Measurements from ENCODE around the gene MZT2A. TPM values are rescaled to one million over a fixed set of nuclear protein-coding genes. Genes with fewer than 3 reads are reported as not detected.
"Not testable (repeated sequence)": the region's sequence is repeated elsewhere in the genome, so short reads cannot be mapped to it uniquely, and the experiment has no call there.

Gene MZT2A
- total RNA-seq, 1 experiment from 2014 or later, result 202 TPM

GRCh38 chr2:131493199-131493968 lies 1.2 kb upstream of the MZT2A start:
- peak overlapping the region; percentile 80 for H3K4me3 ChIP-seq
- no peaks in the 10 kb centered on the region for H3K27me3 ChIP-seq (ENCODE audit: insufficient read depth, low read depth)
- no peak for DNase-seq
- H3K36me3 ChIP-seq (ENCODE audit: low read depth), result no peaks in the 10 kb centered on the region
- H3K9me3 ChIP-seq (ENCODE audit: insufficient read depth, low read depth), result no peaks in the 10 kb centered on the region
- POLR2A ChIA-PET (ENCODE audit: unreplicated experiment), result interaction anchor here (0.7 kb wide), 1 partner anchor 96 kb away, joined by 3 read pairs; no protein-coding TSS in a partner anchor
- no peaks in the 10 kb centered on the region for H3K4me1 ChIP-seq (replicated peaks; ENCODE audit: insufficient read depth)
- peak overlapping the region; percentile 91 for H3K4me2 ChIP-seq
- intact Hi-C loops (cut with micrococcal nuclease; ENCODE audit: unreplicated experiment), result no loop called here
- H2AFZ ChIP-seq, result 0 out of 2 replicates have a peak overlapping the region, but pooled peaks have one; percentile 58
- H3K9me2 ChIP-seq (ENCODE audit: insufficient read depth), result no peaks in the 10 kb centered on the region
- H3K79me2 ChIP-seq (ENCODE audit: low read depth), result peaks cover 60% of the 10 kb centered on the region
- H4K20me1 ChIP-seq (ENCODE audit: insufficient read depth), result no peaks in the 10 kb centered on the region
- H3F3A ChIP-seq (ENCODE audit: insufficient read depth, low read depth), result no peaks in the 10 kb centered on the region
- H3K27ac ChIP-seq, result peak overlapping the region; percentile 72
- no peak for TF ChIP-seq CTCF (conservative IDR thresholded peaks at IDR 0.05)
- TF ChIP-seq EZH2 (IDR thresholded peaks at IDR 0.05; ENCODE audit: low read depth), result no peak
- TSS peak; percentile 46 for BruUV-seq (replicated peaks)
- CTCF ChIA-PET, result interaction anchor here (0.6 to 1.0 kb wide), 6 partner anchors 180 to 937 kb away, joined by 3 to 5 read pairs (median 4); no protein-coding TSS in a partner anchor

- Histone ChIP-seq H3K4me3 (peak overlapping the region; percentile 80), H3K27ac (peak overlapping the region; percentile 72), H3K27me3 (ENCODE audit: insufficient read depth, low read depth) (no peaks in the 10 kb centered on the region), H3K36me3 (ENCODE audit: low read depth) (no peaks in the 10 kb centered on the region), H3F3A (ENCODE audit: insufficient read depth, low read depth) (no peaks in the 10 kb centered on the region), H4K20me1 (ENCODE audit: insufficient read depth) (no peaks in the 10 kb centered on the region), H3K4me2 (peak overlapping the region; percentile 91), H3K9me2 (ENCODE audit: insufficient read depth) (no peaks in the 10 kb centered on the region), H3K79me2 (ENCODE audit: low read depth) (peaks cover 60% of the 10 kb centered on the region), H2AFZ (peak overlapping the region; percentile 58; the same call in 1 of the 2 replicates), H3K4me1 (replicated peaks; ENCODE audit: insufficient read depth) (no peaks in the 10 kb centered on the region), H3K9me3 (ENCODE audit: insufficient read depth, low read depth) (no peaks in the 10 kb centered on the region)
- intact Hi-C loops (cut with micrococcal nuclease; ENCODE audit: unreplicated experiment), result no loop called here
- no TSS peak for BruUV-seq (replicated peaks)
- DNase-seq, result peak; percentile 91 to 96
- ChIA-PET POLR2A (ENCODE audit: unreplicated experiment) (no interaction called here), CTCF (interaction anchor here (0.6 to 1.0 kb wide), 6 partner anchors 181 to 938 kb away, joined by 3 to 5 read pairs (median 4); no protein-coding TSS in a partner anchor)
- TF ChIP-seq EZH2 (IDR thresholded peaks at IDR 0.05; ENCODE audit: low read depth), result no peak
- peak; percentile 87 for TF ChIP-seq CTCF (conservative IDR thresholded peaks at IDR 0.05)
These were observed 411 bp upstream of the MZT2A start for GRCh38 chr2:131492418-131493198.

GRCh38 chr2:131491469-131491836 lies 744 bp downstream of the MZT2A start:
- POLR2A ChIA-PET (ENCODE audit: unreplicated experiment), result interaction anchor here (0.6 kb wide), 1 partner anchor 855 kb away, joined by 3 read pairs; no protein-coding TSS in a partner anchor
- intact Hi-C loops (cut with micrococcal nuclease; ENCODE audit: unreplicated experiment); H3K9me3 ChIP-seq (ENCODE audit: insufficient read depth, low read depth); H3K27me3 ChIP-seq (ENCODE audit: insufficient read depth, low read depth); H3K4me1 ChIP-seq (replicated peaks; ENCODE audit: insufficient read depth); H3F3A ChIP-seq (ENCODE audit: insufficient read depth, low read depth); CTCF ChIA-PET; H3K27ac ChIP-seq; BruUV-seq (replicated peaks); H4K20me1 ChIP-seq (ENCODE audit: insufficient read depth); H3K36me3 ChIP-seq (ENCODE audit: low read depth); H3K9me2 ChIP-seq (ENCODE audit: insufficient read depth): not testable (repeated sequence)
- Histone ChIP-seq H3K79me2 (ENCODE audit: low read depth) (peaks cover 54% of the 10 kb centered on the region), H3K4me3 (peak overlapping the region; percentile 59), H3K4me2 (peak overlapping the region; percentile 82), H2AFZ (peak overlapping the region; percentile 68; the same call in 1 of the 2 replicates)
- peak in 1 of 2 experiments; percentile 16 for DNase-seq

GRCh38 chr2:131490616-131491468 lies 1.4 kb downstream of the MZT2A start:
- CTCF ChIA-PET; DNase-seq; POLR2A ChIA-PET (ENCODE audit: unreplicated experiment); H3K9me2 ChIP-seq (ENCODE audit: insufficient read depth); H3K36me3 ChIP-seq (ENCODE audit: low read depth); H3K9me3 ChIP-seq (ENCODE audit: insufficient read depth, low read depth); H4K20me1 ChIP-seq (ENCODE audit: insufficient read depth); H3K27me3 ChIP-seq (ENCODE audit: insufficient read depth, low read depth); H3F3A ChIP-seq (ENCODE audit: insufficient read depth, low read depth); H3K27ac ChIP-seq; H3K4me1 ChIP-seq (replicated peaks; ENCODE audit: insufficient read depth); intact Hi-C loops (cut with micrococcal nuclease; ENCODE audit: unreplicated experiment); BruUV-seq (replicated peaks): not testable (repeated sequence)
- peak overlapping the region; percentile 59 for H3K4me3 ChIP-seq
- peak overlapping the region; percentile 68; the same call in 1 of the 2 replicates for H2AFZ ChIP-seq
- H3K4me2 ChIP-seq, result peak overlapping the region; percentile 82
- H3K79me2 ChIP-seq (ENCODE audit: low read depth), result peaks cover 48% of the 10 kb centered on the region

All from PC-9 (cell line).